ENCODE data around the gene ANKRD65.
"Not testable (repeated sequence)": the region's sequence is repeated elsewhere in the genome, so short reads cannot be mapped to it uniquely, and the experiment has no call there.

The ANKRD65 gene

DNA sequence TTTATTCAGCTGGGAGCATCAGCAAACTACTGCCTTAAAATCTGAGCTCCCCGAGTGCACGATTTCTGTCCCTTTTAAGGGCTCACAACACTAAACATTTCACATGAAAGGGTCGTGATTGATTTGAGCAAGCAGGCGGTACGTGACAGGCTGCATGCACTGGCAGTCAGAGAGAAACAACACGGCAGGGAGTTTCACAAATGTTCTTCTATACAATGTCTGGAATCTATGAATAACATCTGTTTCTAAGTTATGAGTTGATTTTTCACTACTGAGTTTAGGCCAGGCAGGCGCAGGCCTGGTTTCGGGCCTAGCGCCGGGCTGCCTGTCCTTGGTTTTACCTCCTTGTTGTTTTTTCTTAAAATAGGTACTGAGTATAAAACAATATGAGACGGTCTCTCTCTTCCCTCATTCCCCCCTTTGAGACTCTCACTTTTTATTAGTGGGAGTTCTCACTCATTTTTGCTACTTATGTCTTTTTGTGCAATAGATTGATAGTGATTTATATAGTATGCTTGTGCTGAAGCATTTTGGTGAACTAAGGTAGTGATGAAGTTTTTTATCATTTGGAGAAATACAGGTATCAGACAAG, 8.7 kb downstream of the ANKRD65 start:
- DNase-seq = not testable (repeated sequence)

DNA sequence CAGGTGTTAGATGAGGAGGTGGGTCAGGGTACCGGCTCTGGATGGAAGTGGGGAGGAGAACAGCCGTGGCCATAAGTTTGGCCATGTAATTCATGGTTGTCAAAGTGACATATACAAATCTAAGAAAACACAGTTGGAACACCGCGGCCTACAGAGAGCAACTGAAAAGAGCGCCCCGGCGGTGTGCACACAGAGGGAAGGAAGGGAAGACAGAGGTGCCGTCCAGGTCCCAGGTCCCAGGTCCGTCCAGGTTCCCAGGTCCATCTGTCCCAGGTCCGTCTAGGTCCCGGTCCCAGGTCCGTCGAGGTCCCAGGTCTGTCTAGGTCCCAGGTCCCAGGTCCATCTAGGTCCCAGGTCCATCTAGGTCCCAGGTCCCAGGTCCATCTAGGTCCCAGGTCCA, 9.4 kb downstream of the ANKRD65 start:
- no peak for DNase-seq

DNA sequence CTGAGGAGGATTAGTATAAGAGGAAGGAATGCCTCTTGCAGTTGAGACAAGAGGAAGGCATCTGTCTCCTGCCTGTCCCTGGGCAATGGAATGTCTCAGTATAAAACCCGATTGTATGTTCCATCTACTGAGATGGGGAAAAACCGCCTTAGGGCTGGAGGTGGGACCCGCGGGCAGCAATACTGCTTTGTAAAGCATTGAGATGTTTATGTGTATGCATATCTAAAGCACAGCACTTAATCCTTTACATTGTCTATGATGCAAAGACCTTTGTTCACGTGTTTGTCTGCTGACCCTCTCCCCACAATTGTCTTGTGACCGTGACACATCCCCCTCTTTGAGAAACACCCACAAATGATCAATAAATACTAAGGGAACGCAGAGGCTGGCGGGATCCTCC, 10.8 kb downstream of the ANKRD65 start:
- not testable (repeated sequence) for DNase-seq

DNA sequence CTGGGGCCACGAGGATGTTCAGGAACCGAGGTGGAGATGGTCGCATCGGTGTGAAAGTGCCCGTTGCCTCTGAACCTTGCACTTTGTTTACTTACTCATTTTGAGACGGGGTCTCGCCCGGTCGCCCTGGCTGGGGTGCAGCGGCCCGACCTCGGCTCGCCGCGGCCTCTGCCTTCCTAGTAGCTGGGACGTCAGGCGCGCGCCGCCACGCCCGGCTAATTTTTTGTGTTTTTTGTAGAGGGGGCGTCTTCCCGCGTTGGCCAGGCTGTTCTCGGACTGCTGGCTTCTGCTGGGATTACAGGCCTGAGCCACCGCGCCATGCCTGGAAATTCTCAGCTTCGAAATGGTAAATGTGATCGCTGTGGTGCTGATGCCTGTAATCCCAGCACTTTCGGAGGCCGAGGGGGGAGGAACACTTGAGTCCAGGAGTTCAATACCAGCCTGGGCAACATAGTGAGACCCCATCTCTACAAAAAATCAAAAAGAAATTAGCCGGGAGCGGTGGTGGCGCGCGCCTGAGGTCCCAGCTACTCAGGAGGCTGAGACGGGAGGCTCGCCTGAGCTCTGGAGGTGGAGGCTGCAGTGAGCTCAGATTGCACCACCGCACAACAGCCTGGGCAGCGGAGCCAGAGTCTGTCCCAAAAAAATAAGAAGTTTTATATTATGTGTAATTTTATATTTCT, 13.3 kb downstream of the ANKRD65 start:
- DNase-seq = peak; percentile 19

DNA sequence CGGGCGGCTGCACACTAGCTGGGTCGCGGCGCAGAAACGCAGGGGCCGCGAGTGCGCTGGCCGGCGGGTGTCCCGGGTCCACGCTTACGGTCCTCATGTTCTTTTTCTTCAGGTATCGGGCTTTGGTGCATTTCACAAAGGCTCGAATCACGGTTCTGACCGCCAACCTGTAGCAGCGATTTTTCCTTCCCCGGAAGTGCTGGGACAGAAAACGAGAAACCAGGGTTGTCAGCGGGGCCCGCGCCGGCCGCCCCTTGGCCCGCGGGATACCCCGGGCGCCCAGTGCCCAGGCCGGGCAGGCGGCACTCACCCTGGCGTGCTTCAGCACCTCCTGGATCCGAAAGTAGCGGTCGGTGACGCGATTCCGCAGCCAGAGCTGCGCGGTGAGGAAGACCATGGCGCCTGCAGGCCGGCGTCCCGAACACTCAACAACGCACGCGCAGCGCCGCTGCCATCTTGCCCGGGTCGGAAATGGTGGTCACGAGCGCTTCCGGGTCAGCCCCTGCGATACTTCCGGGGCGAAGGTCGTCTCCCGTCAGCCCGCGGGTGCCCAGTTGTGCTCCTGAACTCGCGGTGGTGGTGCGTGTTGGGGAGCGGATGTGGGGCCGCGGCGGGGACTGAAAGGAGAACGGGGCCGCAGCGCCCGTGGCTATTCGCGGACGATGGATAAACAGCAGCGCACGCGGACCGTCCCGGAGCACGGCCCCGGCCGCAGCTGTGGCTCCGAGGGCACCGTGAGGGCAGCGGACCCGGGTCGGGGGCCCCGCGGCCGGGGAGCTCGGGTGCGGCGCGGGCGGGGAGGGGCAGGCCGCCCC, 14.0 kb downstream of the ANKRD65 start, which contains the start of gene MRPL20:
MRPL20 (minus strand) TSS at position 473 of the 815 bp plus-strand sequence; CDS start at position 397, 76 bp downstream.
- DNase-seq = peak; percentile 95

DNA sequence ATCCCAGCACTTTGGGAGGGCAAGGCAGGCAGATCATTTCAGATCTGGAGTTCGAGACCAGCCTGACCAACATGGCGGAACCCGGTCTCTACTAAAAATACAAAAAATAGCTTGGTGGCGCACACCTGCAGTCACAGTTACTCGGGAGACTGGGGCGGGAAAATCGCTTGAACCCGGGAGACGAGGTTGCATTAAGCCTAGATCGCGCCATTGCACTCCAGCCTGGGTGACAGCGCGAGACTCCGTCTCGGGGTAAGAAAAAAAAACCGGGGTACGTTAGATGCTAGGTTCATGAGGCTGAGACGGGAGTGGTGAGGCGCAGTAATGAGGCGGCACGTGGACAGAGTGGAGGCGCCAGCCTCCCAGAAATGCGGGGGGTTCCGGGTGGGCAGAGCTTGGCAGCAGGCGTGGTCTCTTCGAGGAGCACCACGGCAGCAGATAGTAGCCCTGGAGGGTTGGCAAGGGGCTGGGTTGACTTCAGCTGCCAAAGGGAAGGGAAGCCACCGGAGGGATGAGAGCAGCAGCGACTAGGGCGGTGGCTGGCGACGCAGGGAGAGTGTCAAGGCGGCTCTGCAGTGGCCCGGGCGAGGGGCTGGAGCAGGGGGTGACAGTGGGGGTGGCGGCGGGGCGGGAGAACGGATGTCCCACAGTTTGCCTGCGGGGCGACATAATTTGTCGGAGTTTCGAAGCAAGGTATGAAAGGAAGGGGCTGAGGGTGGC, 14.8 kb downstream of the ANKRD65 start:
- DNase-seq = no peak

DNA sequence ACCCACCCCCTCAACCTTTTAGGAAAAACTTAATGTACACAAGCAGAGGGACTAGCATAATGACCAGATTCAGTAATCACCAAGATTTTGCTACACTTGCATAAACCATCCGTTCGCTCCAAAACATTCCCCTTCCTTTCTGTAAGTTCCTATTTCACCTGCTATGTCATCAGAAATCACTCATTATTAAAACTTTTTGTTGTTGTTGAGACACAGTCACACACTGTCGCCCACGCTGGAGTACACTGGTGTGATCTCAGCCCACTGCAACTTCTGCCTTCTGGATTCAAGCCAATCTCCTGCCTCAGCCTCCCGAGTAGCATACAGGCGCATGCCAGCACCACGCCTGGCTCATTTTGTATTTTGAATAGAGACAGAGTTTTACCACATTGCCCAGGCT, 17.4 kb downstream of the ANKRD65 start:
- peak; percentile 74 for DNase-seq

DNA sequence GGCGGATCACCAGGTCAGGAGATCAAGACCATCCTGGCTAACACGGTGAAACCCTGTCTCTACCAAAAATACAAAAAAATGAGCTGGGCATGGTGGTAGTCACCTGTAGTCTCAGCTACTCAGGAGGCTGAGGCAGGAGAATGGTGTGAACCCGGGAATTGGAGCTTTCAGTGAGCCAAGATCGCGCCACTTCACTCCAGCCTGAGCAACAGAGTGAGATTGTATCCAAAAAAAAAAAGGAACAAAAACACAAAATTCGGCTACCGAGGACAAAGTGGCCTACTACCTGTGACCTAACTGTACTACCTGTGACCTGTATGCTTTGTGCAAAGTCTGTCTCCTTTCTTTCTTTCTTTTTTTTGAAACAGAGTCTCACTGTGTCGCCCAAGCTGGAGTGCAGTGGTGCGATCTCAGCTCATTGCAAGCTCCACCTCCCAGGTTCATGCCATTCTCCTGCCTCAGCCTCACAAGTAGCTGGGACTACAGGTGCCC, 18.1 kb downstream of the ANKRD65 start:
- DNase-seq = not testable (repeated sequence)

DNA sequence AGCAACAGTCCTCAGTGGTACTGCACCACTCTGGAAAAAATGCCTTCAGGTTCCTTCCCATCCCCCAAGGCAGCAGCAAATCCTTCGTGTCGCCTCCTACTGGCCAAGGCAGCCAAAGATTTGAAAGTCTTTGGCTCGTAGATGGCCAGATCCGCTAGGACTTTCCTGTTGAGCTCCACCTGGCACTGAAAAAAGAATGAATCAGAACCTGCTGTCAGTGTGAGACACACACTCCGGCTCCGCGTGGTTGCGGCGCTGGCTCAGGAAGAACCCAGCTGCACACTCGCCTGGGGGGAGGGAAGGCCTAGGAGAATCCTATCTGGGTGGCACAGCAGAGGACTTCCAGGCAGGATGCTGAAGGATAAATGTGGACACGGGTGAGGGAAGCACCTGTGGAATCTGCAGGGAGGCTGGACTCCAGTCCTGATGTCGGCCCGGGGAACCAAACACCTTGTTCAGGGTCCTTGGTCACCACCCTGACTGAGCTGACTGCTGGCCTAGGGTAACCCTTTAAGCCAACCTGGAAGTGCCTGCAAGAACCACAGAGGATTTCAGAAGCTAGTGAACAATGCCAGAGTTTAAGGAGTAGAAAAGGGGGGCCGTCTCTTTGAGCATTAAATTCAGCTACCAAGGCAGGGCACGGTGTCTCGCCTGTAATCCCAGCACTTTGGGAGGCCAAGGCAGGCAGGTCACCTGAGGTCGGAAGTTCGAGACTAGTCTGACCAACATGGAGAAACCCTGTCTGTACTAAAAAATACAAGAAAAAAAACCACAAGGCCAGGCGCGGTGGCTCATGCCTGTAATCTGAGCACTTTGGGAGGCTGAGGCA, 18.8 kb downstream of the ANKRD65 start:
- peak; percentile 42 for DNase-seq

DNA sequence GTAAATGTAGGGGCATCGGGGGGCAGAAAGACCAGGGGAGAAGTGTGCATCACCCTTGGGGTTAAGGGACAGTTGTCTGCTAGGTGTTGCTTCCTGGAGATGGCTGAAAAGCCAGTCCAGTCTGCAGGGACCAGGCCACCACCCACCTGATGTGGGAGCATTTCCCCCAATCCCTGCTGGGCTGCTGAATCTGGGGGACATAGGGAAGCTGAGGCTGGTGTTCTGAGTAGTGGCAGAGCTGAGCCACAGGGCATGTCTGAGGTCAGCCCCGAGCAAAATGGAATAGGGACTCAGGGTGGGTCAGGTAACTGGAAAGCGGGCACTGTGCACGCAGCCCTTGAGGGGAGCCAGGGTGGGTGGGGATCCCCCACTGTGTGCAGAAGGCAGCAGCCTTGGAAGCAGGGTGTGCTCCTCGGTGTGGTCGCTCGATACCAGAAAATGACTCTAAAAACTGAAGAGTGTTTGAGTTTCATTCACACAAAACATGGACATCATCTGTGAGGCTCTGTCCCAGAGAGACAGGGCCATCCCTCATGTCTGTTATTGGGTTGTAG, 19.5 kb downstream of the ANKRD65 start:
- no peak for DNase-seq

DNA sequence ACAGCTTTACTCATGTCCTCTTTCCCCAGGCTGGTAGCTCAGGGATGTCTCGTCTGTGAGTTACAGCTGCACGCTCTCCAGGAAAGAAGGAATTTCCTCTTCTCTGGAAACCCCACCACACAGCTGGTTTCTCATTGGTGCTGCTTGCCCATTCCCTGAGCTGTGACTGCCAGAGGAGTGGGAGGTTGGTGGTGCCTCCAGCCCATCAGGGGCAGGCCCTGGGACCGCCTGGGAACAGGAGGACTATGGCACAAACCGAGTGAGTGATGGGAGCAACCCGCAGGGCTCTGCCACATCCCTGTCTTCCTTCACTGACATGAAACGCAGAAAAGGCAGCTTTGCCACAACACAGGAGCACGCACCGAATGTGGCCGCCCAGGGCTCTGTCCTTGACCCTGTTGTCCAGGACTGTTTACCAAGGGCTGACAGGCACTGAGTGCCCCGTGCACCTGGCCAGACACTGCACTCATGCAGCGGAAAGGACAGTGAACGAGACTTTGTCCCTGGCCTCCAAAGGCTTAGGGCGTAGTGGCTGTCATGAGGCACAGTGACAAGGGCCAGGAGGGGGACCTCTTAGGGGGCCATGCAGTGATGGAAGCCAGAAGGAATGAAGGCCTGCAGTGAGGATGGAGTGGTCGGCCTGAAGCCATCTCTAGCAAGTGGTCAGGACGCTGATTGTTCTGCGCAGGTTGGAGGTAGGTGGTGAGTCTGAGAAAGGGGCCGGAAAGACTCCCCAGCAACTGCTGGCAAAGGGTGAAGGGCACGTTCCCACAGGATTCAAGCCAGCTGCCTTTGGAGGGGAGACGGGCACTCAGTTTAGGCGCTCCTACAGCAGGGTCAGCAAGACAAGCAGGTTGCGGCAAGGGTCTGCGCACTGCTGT, 20.3 kb downstream of the ANKRD65 start:
- no peak for DNase-seq

DNA sequence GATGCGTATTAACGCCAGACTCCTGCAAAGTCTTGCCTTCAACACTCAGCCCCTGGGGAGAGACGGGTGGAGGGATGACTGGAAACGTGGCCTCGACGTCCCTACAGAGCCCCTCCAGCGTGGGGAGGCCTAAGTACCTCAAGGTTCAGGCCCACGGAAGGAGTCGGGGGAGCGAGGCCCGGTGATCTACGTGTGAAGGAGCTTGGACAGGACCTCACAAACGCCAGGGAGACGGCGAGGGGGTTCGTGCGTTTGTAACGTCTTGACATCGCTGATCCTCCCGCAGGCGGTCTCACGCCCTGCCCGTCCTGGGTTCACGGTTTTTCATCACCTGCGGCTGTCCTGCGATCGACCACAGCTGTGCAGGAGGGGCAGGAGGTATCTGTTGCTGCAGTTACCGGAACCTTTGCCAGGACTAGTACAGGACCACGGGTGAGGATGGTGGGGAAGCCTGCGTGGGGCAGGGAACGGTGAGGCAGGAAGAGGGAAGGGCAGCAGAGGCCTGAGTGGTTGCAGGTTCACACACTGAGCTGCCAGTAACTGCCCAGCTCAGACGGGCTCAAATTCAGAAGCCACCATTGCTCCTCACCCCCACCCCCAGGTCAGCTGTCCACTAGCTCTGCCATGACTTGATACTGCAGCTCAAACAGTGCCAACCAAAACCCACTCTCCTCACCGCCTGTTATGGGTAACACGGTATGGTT, 21.1 kb downstream of the ANKRD65 start:
- no peak for DNase-seq

DNA sequence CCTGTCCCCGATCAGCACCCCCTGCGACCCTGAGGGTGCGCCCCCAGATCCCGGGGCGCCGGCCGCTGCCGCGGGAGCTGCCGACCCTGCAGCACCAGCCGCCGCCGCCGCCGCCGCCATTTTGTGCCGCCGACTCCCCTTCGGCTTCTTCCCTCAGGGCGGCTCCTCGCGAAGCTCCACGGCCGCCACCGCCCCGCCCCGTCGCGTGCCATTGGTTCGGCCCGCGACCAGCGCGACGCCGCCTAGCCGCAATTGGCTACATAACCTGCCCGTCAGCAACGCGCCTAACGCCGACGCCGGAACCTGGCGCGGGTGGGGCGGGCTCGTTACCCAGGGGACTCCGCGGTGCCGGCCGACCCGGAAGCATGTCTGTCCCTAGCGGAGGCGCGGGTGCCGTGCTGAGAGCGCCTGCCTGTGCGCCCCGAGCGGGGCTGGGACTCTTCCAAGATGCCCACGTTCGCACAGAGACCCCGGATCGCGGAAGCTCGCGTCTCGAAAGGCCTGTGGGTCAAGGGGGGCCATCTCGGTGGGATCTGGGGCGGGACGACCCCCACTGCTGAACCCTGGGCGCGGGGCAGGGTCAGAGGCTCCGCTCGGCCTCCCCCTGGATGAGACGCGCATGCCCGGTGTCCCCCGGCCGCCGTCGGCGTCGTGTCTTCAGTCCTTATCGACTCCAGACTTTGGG, 21.7 kb downstream of the ANKRD65 start, which contains the start of gene CCNL2:
CCNL2 (minus strand) TSS at position 149 of the 685 bp plus-strand sequence; CDS start at position 120, 29 bp downstream.
- DNase-seq = peak; percentile 99

DNA sequence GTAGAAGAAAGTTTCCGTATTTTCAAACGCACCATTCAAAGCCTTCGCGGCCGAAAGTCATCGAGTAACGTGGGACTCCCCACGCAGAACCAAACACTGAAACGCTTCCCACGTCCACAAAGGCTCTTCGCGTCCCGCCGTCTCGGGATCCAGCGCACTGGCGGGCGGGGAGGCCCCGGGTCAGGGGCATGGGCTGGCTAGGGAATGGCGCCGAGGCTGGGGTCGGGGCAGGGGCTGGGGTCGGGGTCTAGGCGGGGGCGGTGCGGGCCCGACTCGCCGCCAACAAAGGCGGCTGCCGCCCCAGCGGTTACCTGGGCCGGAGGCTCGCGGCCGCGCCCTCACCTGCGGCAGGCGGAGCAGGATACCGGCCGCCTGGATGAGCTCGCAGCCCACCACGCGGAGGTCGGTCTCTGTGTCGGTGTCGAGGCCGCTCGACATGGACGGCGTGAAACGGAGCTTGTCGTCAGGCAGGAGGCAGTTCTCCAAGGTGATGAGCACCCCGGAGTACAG, 22.3 kb downstream of the ANKRD65 start:
- DNase-seq = peak; percentile 39

DNA sequence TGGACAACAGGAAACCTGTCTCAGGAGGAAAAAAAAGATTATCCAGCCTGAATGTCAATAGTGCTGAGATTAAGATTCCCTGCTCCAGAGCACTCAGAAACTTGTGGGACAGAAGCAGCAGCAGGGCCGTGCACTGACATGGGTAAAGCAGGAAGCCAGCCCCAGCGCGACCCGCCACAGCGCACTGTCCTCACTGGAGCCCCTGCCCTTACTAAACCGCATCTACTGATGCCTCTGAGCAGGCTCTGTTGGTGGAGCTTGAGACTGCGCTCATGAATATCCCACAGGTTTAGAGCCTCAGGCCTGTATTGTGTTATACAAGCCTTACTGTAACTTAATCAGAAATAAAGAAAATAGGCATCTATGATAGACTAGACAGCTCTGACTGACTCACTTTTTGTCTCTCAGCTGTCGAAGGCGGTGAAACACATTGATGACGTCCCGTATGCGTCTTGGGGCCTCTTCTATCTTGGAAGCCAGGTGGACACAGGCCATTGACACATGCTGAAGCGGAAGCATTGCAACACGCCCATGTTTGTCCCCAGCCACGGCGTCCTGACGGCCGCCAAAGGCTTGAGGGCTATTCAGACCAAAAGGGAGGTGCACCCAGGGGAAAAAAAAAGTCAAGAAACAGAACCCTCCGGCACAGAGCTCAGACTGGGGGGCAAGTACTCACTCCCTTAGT, 23.1 kb downstream of the ANKRD65 start:
- DNase-seq = peak; percentile 15

DNA sequence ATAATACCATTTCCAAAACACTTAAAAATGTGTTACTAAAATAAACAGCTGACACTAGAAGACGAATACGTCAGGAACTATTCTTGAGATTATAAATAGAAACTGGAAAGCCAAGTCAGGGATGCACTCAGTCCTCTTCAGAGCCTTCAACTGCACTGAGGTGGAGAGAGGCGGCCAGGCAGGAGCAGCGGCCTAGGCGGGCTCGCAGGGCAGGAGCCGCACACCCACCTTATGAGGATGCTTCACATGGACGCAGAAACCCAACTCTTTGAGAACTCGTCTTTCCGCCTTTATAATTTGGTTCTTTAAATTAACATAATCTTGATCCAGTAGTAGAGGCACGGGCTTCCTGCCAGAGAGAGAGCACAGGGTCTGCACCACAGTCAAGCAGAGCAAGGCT, 25.9 kb downstream of the ANKRD65 start:
- no peak for DNase-seq

DNA sequence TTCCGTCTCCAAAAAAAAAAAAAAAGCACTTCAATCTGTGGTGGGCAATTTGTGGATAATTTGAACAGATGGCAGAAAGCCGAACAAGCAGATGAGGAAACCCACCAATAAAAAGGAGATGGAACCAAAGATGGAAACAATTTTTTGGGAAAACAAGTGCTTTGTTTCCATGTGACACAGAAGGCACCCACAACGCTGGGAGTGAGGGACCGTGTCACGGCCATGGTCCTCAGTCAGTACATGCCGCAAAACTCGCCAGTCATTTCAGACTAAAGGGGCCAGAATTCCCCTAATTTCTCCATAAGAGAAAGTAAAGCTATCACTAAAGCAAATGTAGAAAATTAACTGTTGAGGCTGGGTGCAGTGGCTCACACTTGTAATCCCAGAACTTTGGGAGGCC, 27.0 kb downstream of the ANKRD65 start:
- no peak for DNase-seq

DNA sequence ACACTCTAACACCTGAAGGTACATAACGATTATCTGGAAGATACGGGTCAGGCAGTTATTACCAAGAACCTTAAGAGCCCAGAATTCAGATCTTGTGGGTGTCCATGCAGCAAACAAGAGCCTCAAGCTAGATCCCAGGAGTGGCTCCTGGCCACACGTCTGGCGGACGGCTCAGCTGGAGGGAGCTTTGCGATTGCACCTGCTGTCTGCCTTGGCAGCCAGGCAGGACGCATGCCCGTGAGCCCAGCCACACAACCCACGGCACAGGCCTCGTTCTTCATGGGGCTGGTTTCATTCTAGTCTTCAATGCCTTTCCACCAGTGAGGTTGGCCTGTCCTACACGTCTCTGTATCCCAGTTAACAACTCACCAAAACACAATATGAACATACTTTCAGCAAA, 27.6 kb downstream of the ANKRD65 start:
- DNase-seq = no peak

Data from inflammatory macrophage treated with lipopolysaccharide for 4 hours (primary cell).